Activated CD4-positive, alpha-beta T cell treated with anti-CD3 and anti-CD28 coated beads for 24 hours (primary cell): ENCODE data around the gene TRPM6.

Experiments used
- DNase-seq, 2 donors: peaks; one replicate each; pipeline ENCODE4 v3.0.0-alpha.2; 2020; ENCODE audit warnings: low read depth in 2 of 2

Gene TRPM6

GRCh38 chr9:74771672-74772071, 116.0 kb downstream of the TRPM6 start:
- no peak for DNase-seq

- peak in 1 of 2 donors; percentile 17 for DNase-seq
Observed at GRCh38 chr9:74771262-74771585, 116.5 kb downstream of the TRPM6 start.

GRCh38 chr9:74770508-74771261, 117.0 kb downstream of the TRPM6 start:
- DNase-seq = peak; percentile 27 to 28

GRCh38 chr9:74765481-74765971, 122.2 kb downstream of the TRPM6 start:
- DNase-seq = no peak

DNA sequence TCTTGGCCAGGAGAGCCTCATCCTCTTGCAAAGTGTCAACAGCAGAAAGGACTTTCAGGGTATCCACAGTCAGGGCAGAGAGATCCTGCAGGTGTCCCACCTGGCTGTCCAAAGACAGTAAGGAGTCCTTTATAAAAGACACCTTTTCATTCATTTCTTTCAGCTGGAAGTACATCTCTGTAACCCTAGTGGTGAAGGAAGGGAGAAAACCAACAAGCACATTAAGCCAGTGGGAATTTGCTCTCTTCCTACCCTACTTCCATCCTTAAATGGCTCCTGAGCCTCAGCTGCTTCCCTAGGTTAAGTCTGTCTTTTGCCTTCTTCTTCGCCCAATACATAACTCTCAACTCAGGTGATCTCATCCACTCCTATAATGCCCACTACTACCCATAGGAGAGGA, 124.8 kb downstream of the TRPM6 start:
- no peak for DNase-seq

GRCh38 chr9:74760031-74760700, 127.6 kb downstream of the TRPM6 start:
- no peak for DNase-seq

DNA sequence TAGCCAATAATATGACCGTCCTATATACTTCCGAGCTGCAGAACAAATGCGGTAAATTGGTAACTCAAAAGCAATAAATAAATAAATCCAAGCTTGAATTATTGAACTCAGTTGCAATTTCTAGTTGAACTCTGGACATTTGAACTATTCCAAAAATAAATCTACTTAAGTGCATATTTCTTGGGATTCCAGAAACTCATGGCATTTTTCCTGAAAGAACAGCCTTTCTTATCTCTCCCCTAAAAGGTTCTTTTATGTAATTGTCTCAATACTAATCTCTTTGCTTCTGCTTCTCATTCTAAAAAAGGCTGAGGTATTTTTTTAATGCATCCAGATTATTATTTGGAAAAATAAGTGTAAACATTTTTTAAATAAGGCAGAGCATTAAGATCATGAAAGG, 131.7 kb downstream of the TRPM6 start:
- DNase-seq = no peak

DNA sequence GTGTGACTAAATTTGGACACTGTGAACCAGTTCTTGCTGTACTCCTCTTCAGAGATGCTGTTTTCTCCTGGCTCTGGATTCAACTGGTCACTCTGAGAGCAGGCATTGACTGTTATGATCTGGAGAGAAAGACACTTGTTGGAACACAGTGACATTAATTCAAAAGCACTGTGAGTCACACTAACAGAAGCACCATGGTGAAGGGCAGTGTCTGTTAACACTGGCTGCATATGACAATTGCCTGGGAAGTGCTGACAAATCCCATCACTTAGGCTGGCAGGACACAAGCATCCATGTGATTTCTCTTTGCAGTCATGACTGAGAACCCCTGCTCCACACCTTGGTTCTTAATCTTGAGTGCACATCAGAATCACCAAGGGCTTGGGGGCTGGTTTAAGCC, 132.4 kb downstream of the TRPM6 start:
- no peak for DNase-seq

GRCh38 chr9:74753650-74754049, 134.1 kb downstream of the TRPM6 start:
- DNase-seq = no peak

GRCh38 chr9:74748966-74749365, 138.8 kb downstream of the TRPM6 start:
- DNase-seq = no peak

- DNase-seq = no peak
Observed at GRCh38 chr9:74742792-74743730, 144.7 kb downstream of the TRPM6 start.

DNA sequence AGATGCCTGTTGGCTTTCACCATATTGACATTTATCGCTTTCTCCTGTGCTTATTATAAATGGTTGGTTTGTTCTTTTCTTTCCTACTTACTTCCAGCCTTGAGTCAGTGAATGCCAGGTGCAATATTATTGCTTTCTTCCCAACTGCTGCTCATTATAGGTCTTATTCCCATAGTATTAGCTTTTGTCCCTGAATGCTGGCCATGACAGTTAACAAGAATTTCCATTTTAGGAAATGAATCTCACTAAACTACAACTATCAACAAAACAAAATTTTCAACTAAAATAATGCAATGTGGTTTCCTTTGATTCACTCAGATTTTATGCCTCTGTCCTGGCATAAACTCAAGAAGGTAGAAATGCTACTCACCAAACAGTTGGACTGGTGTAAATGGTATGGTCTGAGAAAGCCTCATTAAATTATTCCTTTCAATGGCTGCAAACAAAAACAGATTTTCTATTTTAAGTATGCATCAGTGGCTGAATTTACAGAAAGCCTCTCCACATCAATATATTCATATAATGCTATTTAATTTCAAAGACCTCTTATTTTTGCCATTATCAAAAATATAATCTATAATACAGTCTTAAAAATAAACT, 145.4 kb downstream of the TRPM6 start:
- no peak for DNase-seq

GRCh38 chr9:74736646-74737045, 151.1 kb downstream of the TRPM6 start:
- no peak for DNase-seq

- no peak for DNase-seq
Observed at GRCh38 chr9:74735761-74736160, 152.0 kb downstream of the TRPM6 start.

DNA sequence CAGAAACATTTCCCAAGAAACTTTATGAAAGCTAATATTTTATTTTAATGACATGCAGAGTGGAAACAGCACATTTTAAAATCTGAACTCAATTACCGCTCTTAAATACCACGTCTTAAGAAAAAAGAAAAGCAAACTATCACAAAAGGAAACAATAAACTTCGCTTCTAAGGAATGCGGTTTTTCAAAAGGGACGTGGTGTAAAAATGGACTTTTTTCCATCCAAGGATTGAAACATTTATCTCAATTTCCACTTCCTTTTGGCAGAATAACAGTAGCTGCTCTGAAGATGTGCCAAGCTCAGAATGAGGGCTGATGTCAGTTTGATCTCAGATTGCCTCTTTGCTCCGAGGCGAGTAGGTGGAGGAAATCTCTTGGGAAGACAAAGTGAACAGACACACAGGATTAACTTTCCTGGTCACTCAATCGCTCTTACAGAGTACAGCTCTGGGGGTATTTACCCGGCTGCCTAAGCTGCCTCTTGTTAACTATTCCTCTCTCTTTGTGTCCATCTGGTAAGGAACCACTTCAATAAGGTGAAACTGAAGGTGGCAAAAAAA, 158.5 kb downstream of the TRPM6 start:
- DNase-seq = no peak

GRCh38 chr9:74728176-74728575, 159.5 kb downstream of the TRPM6 start:
- no peak for DNase-seq

DNA sequence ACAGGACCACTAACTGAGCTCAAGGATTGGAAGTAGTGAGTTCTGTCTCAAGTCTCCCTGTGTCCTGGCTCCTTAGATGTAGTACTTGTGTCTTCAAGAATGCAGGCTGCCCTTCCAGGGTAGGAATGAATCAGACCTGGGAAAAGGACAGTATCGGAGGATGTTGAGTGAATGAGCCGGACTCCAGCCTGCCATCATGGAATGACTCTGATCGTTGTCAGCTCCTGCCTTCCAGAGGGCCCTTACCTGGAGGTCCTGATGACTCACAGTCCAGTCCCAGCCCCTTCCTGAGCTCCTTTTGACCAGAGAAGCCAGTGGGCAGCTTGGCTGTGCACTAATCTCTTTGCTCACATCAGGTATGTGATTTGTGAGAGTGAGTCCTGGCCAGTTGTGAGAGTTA, 161.1 kb downstream of the TRPM6 start:
- DNase-seq = no peak

DNA sequence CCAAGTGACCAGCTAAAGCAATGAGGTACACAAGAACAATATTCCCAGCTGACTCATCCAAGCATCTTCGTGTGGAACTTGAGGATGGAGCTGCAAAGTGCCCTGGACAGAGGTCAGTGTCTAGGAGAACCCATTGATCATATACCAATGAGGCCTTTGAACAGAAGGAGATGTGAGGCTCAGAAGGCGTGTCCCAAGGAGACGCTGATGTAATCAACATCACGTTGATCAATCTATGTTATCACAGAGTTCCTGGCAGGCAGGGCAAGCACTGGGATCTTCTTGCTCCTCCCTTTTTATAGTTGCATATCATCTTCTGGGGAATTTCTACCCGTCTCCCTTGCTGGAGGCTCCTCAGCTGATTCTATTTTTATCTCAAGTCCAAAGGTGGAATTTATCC, 163.4 kb downstream of the TRPM6 start:
- no peak for DNase-seq

- DNase-seq = no peak
Observed at GRCh38 chr9:74721696-74722660, 165.7 kb downstream of the TRPM6 start.

GRCh38 chr9:74719306-74719705, 168.4 kb downstream of the TRPM6 start:
- no peak for DNase-seq
